CD4-positive, CD25-positive, alpha-beta regulatory T cell (primary cell): ENCODE data around the gene DLGAP4. TPM values are rescaled to one million over a fixed set of nuclear protein-coding genes. Genes with fewer than 3 reads are reported as not detected.

Source experiments
- ATAC-seq, 2 donors: fragments of 150-1000 bp; cut with Tn5 transposase; one replicate each; pipeline ENCODE4 v1.10.0; 2021; ENCODE audit warnings: low read depth in 2 of 2, moderate number of reproducible peaks in 2 of 2, moderate library complexity in 1 of 2
- DNase-seq, 3 donors: peaks; one replicate each; pipeline versions ENCODE4 v3.0.0 to v3.0.0-alpha.2; 2012 to 2022; ENCODE audit warnings: mixed read lengths in 1 of 3
- H3K27ac ChIP-seq: one replicate; pipeline ENCODE4 v1.7.0; 2013; ENCODE audit warnings: mild to moderate bottlenecking, low read length; ENCODE audit not compliant: insufficient read depth, poor library complexity, severe bottlenecking
- H3K27me3 ChIP-seq: one replicate; pipeline ENCODE4 v1.7.0; 2013; ENCODE audit warnings: low read length; ENCODE audit not compliant: control insufficient read depth, insufficient read depth
- H3K36me3 ChIP-seq: one replicate; pipeline ENCODE4 v1.7.0; 2013; ENCODE audit warnings: mild to moderate bottlenecking, low read length, moderate library complexity; ENCODE audit not compliant: control insufficient read depth, insufficient read depth
- H3K4me1 ChIP-seq: 2 replicates; pipeline ENCODE4 v1.7.0; 2013; ENCODE audit warnings: mild to moderate bottlenecking, low read length; ENCODE audit not compliant: insufficient read depth, control insufficient read depth, poor library complexity, severe bottlenecking
- H3K4me3 ChIP-seq: one replicate; pipeline ENCODE4 v1.7.0; 2013; ENCODE audit warnings: low read depth, mild to moderate bottlenecking, low read length, moderate library complexity
- H3K9me3 ChIP-seq, 2 experiments: 1 replicate in 1 of 2; 2 replicates in 1 of 2; pipeline ENCODE4 v1.7.0; 2013; ENCODE audit warnings: low read length in 2 of 2, mild to moderate bottlenecking in 1 of 2, moderate library complexity in 1 of 2; ENCODE audit not compliant: control insufficient read depth in 2 of 2
- H3K27ac Mint-ChIP-seq, 3 donors: one replicate each; pipeline ENCODE4 v1.8.0; 2020 to 2022; ENCODE audit warnings: mild to moderate bottlenecking in 3 of 3, mixed read lengths in 3 of 3, moderate library complexity in 2 of 3
- H3K27me3 Mint-ChIP-seq: one replicate; pipeline ENCODE4 v1.8.0; 2022; ENCODE audit warnings: mild to moderate bottlenecking, mixed read lengths
- H3K36me3 Mint-ChIP-seq: one replicate; pipeline ENCODE4 v1.8.0; 2020; ENCODE audit warnings: mixed read lengths
- H3K4me1 Mint-ChIP-seq, 4 donors: one replicate each; pipeline ENCODE4 v1.8.0; 2020 to 2022; ENCODE audit warnings: mixed read lengths in 4 of 4, mild to moderate bottlenecking in 1 of 4
- H3K4me3 Mint-ChIP-seq, 4 donors: one replicate each; pipeline ENCODE4 v1.8.0; 2020 to 2022; ENCODE audit warnings: mild to moderate bottlenecking in 4 of 4, mixed read lengths in 4 of 4, moderate library complexity in 3 of 4
- H3K9me3 Mint-ChIP-seq, 7 donors: one replicate each; pipeline ENCODE4 v1.8.0; 2020 to 2022; ENCODE audit warnings: mixed read lengths in 7 of 7, mild to moderate bottlenecking in 3 of 7, moderate library complexity in 2 of 7
- polyA plus RNA-seq, 4 donors: library from polyadenylated mRNA; unstranded; fragments of 300-500 nt; fragmentation: Illumina TruSeq; gene quantifications; one replicate each; pipeline ENCODE4 v1.2.3, GENCODE V29; 2021
- total RNA-seq: library from RNA; stranded (reverse); gene quantifications from one replicate; pipeline ENCODE4 v1.2.3, GENCODE V29; 2022

DLGAP4 gene
- total and polyA plus RNA-seq, 5 donors from 2014 or later = 10.8 to 43.5 (median 14.7) TPM

GRCh38 chr20:36335206-36335870 lies 29.2 kb downstream of the DLGAP4 start:
- H3K9me3 Mint-ChIP-seq = no peaks in the 10 kb centered on the region
- Histone ChIP-seq H3K9me3 (no peaks in the 10 kb centered on the region), H3K4me3 (no peak overlapping the region), H3K36me3 (no peaks in the 10 kb centered on the region), H3K27me3 (no peaks in the 10 kb centered on the region), H3K27ac (no peak overlapping the region), H3K4me1 (no peaks in the 10 kb centered on the region)
- ATAC-seq (no peak), DNase-seq (no peak)
- H3K4me1 Mint-ChIP-seq = no peaks in the 10 kb centered on the region
- peaks cover 37% of the 10 kb centered on the region for H3K27me3 Mint-ChIP-seq
- H3K4me3 Mint-ChIP-seq = no peak overlapping the region
- H3K36me3 Mint-ChIP-seq = no peaks in the 10 kb centered on the region
- no peak overlapping the region for H3K27ac Mint-ChIP-seq

GRCh38 chr20:36336204-36336603 lies 30.1 kb downstream of the DLGAP4 start:
- Histone ChIP-seq H3K4me3 (no peak overlapping the region), H3K27me3 (no peaks in the 10 kb centered on the region), H3K36me3 (no peaks in the 10 kb centered on the region), H3K9me3 (no peaks in the 10 kb centered on the region), H3K27ac (no peak overlapping the region), H3K4me1 (no peaks in the 10 kb centered on the region)
- peaks cover 0 to 3% (median 0%) of the 10 kb centered on the region in 4 donors for H3K4me1 Mint-ChIP-seq
- H3K9me3 Mint-ChIP-seq = no peaks in the 10 kb centered on the region
- DNase-seq (no peak), ATAC-seq (no peak)
- H3K36me3 Mint-ChIP-seq = no peaks in the 10 kb centered on the region
- H3K27me3 Mint-ChIP-seq = peaks cover 36% of the 10 kb centered on the region
- H3K4me3 Mint-ChIP-seq = no peak overlapping the region
- H3K27ac Mint-ChIP-seq = no peak overlapping the region

- no peak overlapping the region for H3K4me3 Mint-ChIP-seq
- no peaks in the 10 kb centered on the region for H3K9me3 ChIP-seq
- H3K27ac Mint-ChIP-seq = no peak overlapping the region
- H3K4me1 Mint-ChIP-seq = peaks cover 0 to 3% (median 0%) of the 10 kb centered on the region in 4 donors
- no peak overlapping the region for H3K4me3 ChIP-seq
- no peaks in the 10 kb centered on the region for H3K9me3 Mint-ChIP-seq
- H3K4me1 ChIP-seq = no peaks in the 10 kb centered on the region
- no peak for DNase-seq
- peaks cover 31% of the 10 kb centered on the region for H3K27me3 Mint-ChIP-seq
- no peaks in the 10 kb centered on the region for H3K36me3 ChIP-seq
- H3K36me3 Mint-ChIP-seq = no peaks in the 10 kb centered on the region
- H3K27me3 ChIP-seq = no peaks in the 10 kb centered on the region
- no peak overlapping the region for H3K27ac ChIP-seq
- no peak for ATAC-seq
Measured at GRCh38 chr20:36336954-36337704, 31.0 kb downstream of the DLGAP4 start.

GRCh38 chr20:36337886-36338285 lies 31.7 kb downstream of the DLGAP4 start:
- no peak overlapping the region for H3K27ac ChIP-seq
- ATAC-seq (no peak), DNase-seq (no peak)
- Mint-ChIP-seq H3K36me3 (no peaks in the 10 kb centered on the region), H3K27me3 (peaks cover 38% of the 10 kb centered on the region), H3K27ac (no peak overlapping the region), H3K4me3 (no peak overlapping the region), H3K9me3 (no peaks in the 10 kb centered on the region), H3K4me1 (peaks cover 0 to 3% (median 0%) of the 10 kb centered on the region in 4 donors)
- no peaks in the 10 kb centered on the region for H3K4me1 ChIP-seq
- H3K4me3 ChIP-seq = no peak overlapping the region
- H3K9me3 ChIP-seq = no peaks in the 10 kb centered on the region
- H3K27me3 ChIP-seq = no peaks in the 10 kb centered on the region
- no peaks in the 10 kb centered on the region for H3K36me3 ChIP-seq

- H3K4me3 Mint-ChIP-seq = no peak overlapping the region
Measured at GRCh38 chr20:36339646-36340592, 33.8 kb downstream of the DLGAP4 start.

GRCh38 chr20:36340593-36340990 lies 34.5 kb downstream of the DLGAP4 start:
- no peaks in the 10 kb centered on the region for H3K27me3 ChIP-seq
- no peaks in the 10 kb centered on the region for H3K36me3 Mint-ChIP-seq
- H3K4me3 Mint-ChIP-seq = no peak overlapping the region
- H3K9me3 ChIP-seq = no peaks in the 10 kb centered on the region
- ATAC-seq (no peak), DNase-seq (no peak)
- peaks cover 0 to 3% (median 0%) of the 10 kb centered on the region in 4 donors for H3K4me1 Mint-ChIP-seq
- no peak overlapping the region for H3K27ac Mint-ChIP-seq
- no peaks in the 10 kb centered on the region for H3K9me3 Mint-ChIP-seq
- peaks cover 23% of the 10 kb centered on the region for H3K27me3 Mint-ChIP-seq
- no peak overlapping the region for H3K4me3 ChIP-seq
- no peak overlapping the region for H3K27ac ChIP-seq
- H3K4me1 ChIP-seq = no peaks in the 10 kb centered on the region
- H3K36me3 ChIP-seq = no peaks in the 10 kb centered on the region

More at GRCh38 chr20:36339646-36340592, 33.8 kb downstream of the DLGAP4 start:
- Mint-ChIP-seq H3K36me3 (no peaks in the 10 kb centered on the region), H3K4me1 (peaks cover 0 to 3% (median 0%) of the 10 kb centered on the region in 4 donors), H3K9me3 (no peaks in the 10 kb centered on the region), H3K27ac (peak overlapping the region in 1 of 3 donors; percentile 83), H3K27me3 (peaks cover 28% of the 10 kb centered on the region)
- Histone ChIP-seq H3K27ac (no peak overlapping the region), H3K27me3 (no peaks in the 10 kb centered on the region), H3K9me3 (no peaks in the 10 kb centered on the region), H3K4me1 (no peaks in the 10 kb centered on the region), H3K4me3 (no peak overlapping the region), H3K36me3 (no peaks in the 10 kb centered on the region)
- DNase-seq (no peak), ATAC-seq (no peak)

GRCh38 chr20:36341331-36342020 lies 35.3 kb downstream of the DLGAP4 start:
- H3K9me3 ChIP-seq = no peaks in the 10 kb centered on the region
- ATAC-seq (no peak), DNase-seq (no peak)
- H3K4me3 Mint-ChIP-seq = no peak overlapping the region
- H3K4me1 Mint-ChIP-seq = peaks cover 0 to 3% (median 0%) of the 10 kb centered on the region in 4 donors
- no peaks in the 10 kb centered on the region for H3K27me3 ChIP-seq
- H3K36me3 Mint-ChIP-seq = no peaks in the 10 kb centered on the region
- H3K27ac Mint-ChIP-seq = peak overlapping the region in 1 of 3 donors; percentile 58
- no peaks in the 10 kb centered on the region for H3K36me3 ChIP-seq
- no peaks in the 10 kb centered on the region for H3K4me1 ChIP-seq
- no peaks in the 10 kb centered on the region for H3K9me3 Mint-ChIP-seq
- H3K4me3 ChIP-seq = no peak overlapping the region
- H3K27me3 Mint-ChIP-seq = peaks cover 23% of the 10 kb centered on the region
- no peak overlapping the region for H3K27ac ChIP-seq
